Sigmoid colon (tissue), 7 donors: ENCODE data around the gene BAG1. TPM values are rescaled to one million over a fixed set of nuclear protein-coding genes. Genes with fewer than 3 reads are reported as not detected.

Experiments used
- DNase-seq: peaks from one replicate; pipeline ENCODE4 v3.0.0-alpha.2; 2019
- H3K27ac ChIP-seq, 4 donors: fragments of 200-600 bp; sonication (generic); one replicate each; pipeline ENCODE4 v1.5.1; 2016 to 2019; ENCODE audit warnings: mild to moderate bottlenecking in 1 of 4
- H3K27me3 ChIP-seq, 3 donors: fragments of 200-600 bp; sonication (generic); one replicate each; pipeline ENCODE4 v1.5.1; 2019; ENCODE audit warnings: mild to moderate bottlenecking in 1 of 3
- H3K36me3 ChIP-seq, 4 donors: fragments of 200-600 bp; sonication (generic); one replicate each; pipeline ENCODE4 v1.5.1; 2016 to 2019
- H3K4me1 ChIP-seq, 4 donors: fragments of 200-600 bp; sonication (generic); one replicate each; pipeline ENCODE4 v1.5.1; 2017 to 2019
- H3K4me3 ChIP-seq, 4 donors: fragments of 200-600 bp; sonication (generic); one replicate each; pipeline ENCODE4 v1.5.1; 2017 to 2019; ENCODE audit warnings: mild to moderate bottlenecking in 2 of 4, moderate library complexity in 1 of 4
- H3K9me3 ChIP-seq, 4 donors: fragments of 200-600 bp in 3 of 4; sonication (generic) in 3 of 4; one replicate each; pipeline versions ENCODE4 v1.5.1 to v1.6.1; 2013 to 2019
- EP300 ChIP-seq, 4 donors: sonication (generic); formaldehyde crosslinking; IDR thresholded peaks; one replicate each; pipeline ENCODE4 v1.6.1; 2017; ENCODE audit warnings: antibody characterized with exemption in 4 of 4
- POLR2A ChIP-seq, 2 donors: fragments of 450-650 bp; IDR thresholded peaks; one replicate each; pipeline ENCODE4 v1.6.1; 2016; ENCODE audit warnings: antibody characterized with exemption in 2 of 2, mild to moderate bottlenecking in 2 of 2, moderate library complexity in 2 of 2
- POLR2AphosphoS5 ChIP-seq, 4 donors: sonication (generic); formaldehyde crosslinking; IDR thresholded peaks; one replicate each; pipeline ENCODE4 v1.6.1; 2017; ENCODE audit warnings: antibody characterized with exemption in 4 of 4
- WGBS, 2 donors: extraction: QIAGEN DNeasy Blood & Tissue Kit; methylation state at CpG; one replicate each; pipeline ENCODE4 v1.1.7; 2013; 5-methylcytosine and 5-hydroxymethylcytosine counted together
- intact Hi-C: fragments of 100-400 bp; cut with DNase I; formaldehyde crosslinking; loops from one replicate; pipeline ENCODE4 v1.15.1; 2023
- polyA plus RNA-seq, 3 donors: library from polyadenylated mRNA; stranded (reverse); fragments of 200-250 nt; gene quantifications; one replicate each; pipeline ENCODE4 v1.2.3, GENCODE V29; 2013
- total RNA-seq, 4 donors: library from RNA; depleted of rRNA; stranded (reverse); fragments of >200 nt; gene quantifications; one replicate each; pipeline ENCODE4 v1.1.0, GENCODE V29; 2016
- TF ChIP-seq, protein P1 (sequence below), 4 experiments: fragments of 450-650 bp in 3 of 4; fragments of 200-600 bp in 1 of 4; IDR thresholded peaks; one replicate each; pipeline ENCODE4 v1.5.1; 2016 to 2019; ENCODE audit warnings: antibody characterized with exemption in 4 of 4, mild to moderate bottlenecking in 3 of 4, moderate library complexity in 2 of 4
- donor health status: healthy with polysubstance abuse.
- donor health status: Bipolar disorder and iron deficiency.
- donor health status: healthy.

Gene BAG1
- total and polyA plus RNA-seq, 7 donors, result 93.3 to 243 (median 160) TPM

- DNase-seq, result no peak
- 88 to 89% methylated on average over 12 of the region's 12 CpGs for whole genome bisulfite sequencing, 2 donors
- TF ChIP-seq POLR2A (IDR thresholded peaks at IDR 0.05), result no peak
- TF ChIP-seq, protein P1, sequence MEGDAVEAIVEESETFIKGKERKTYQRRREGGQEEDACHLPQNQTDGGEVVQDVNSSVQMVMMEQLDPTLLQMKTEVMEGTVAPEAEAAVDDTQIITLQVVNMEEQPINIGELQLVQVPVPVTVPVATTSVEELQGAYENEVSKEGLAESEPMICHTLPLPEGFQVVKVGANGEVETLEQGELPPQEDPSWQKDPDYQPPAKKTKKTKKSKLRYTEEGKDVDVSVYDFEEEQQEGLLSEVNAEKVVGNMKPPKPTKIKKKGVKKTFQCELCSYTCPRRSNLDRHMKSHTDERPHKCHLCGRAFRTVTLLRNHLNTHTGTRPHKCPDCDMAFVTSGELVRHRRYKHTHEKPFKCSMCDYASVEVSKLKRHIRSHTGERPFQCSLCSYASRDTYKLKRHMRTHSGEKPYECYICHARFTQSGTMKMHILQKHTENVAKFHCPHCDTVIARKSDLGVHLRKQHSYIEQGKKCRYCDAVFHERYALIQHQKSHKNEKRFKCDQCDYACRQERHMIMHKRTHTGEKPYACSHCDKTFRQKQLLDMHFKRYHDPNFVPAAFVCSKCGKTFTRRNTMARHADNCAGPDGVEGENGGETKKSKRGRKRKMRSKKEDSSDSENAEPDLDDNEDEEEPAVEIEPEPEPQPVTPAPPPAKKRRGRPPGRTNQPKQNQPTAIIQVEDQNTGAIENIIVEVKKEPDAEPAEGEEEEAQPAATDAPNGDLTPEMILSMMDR (IDR thresholded peaks at IDR 0.05), result no peak
- no peak for TF ChIP-seq POLR2AphosphoS5 (IDR thresholded peaks at IDR 0.05)
- no peak for TF ChIP-seq EP300 (IDR thresholded peaks at IDR 0.05)
- Histone ChIP-seq H3K4me3 (no peak overlapping the region), H3K9me3 (no peaks in the 10 kb centered on the region), H3K4me1 (peaks cover 0 to 67% (median 63%) of the 10 kb centered on the region in 4 donors), H3K27ac (no peak overlapping the region), H3K36me3 (peaks cover 7 to 68% (median 12%) of the 10 kb centered on the region in 4 donors), H3K27me3 (no peaks in the 10 kb centered on the region)
- intact Hi-C loops, result no loop called here
Measured at GRCh38 chr9:33294670-33295432, 30.3 kb upstream of the BAG1 start.

GRCh38 chr9:33293782-33294181, 29.3 kb upstream of the BAG1 start:
- Histone ChIP-seq H3K9me3 (no peaks in the 10 kb centered on the region), H3K4me1 (peaks cover 0 to 71% (median 66%) of the 10 kb centered on the region in 4 donors), H3K36me3 (peaks cover 7 to 57% (median 12%) of the 10 kb centered on the region in 4 donors), H3K27me3 (no peaks in the 10 kb centered on the region), H3K27ac (no peak overlapping the region), H3K4me3 (no peak overlapping the region)
- no peak for DNase-seq
- TF ChIP-seq EP300 (IDR thresholded peaks at IDR 0.05) (no peak), POLR2AphosphoS5 (IDR thresholded peaks at IDR 0.05) (no peak), POLR2A (IDR thresholded peaks at IDR 0.05) (no peak)
- TF ChIP-seq, protein P1 (IDR thresholded peaks at IDR 0.05), result no peak
- 32 to 72% methylated on average over 2 of the region's 2 CpGs for WGBS, 2 donors
- intact Hi-C loops, result no loop called here

- Histone ChIP-seq H3K27me3 (no peaks in the 10 kb centered on the region), H3K27ac (peak overlapping the region; percentile 95 to 99 (median 96)), H3K4me1 (peaks cover 0 to 55% (median 50%) of the 10 kb centered on the region in 4 donors), H3K36me3 (peaks cover 7 to 38% (median 12%) of the 10 kb centered on the region in 4 donors), H3K4me3 (no peak overlapping the region), H3K9me3 (no peaks in the 10 kb centered on the region)
- TF ChIP-seq POLR2AphosphoS5 (IDR thresholded peaks at IDR 0.05), result no peak
- TF ChIP-seq EP300 (IDR thresholded peaks at IDR 0.05), result no peak
- TF ChIP-seq, protein P1 (IDR thresholded peaks at IDR 0.05), result no peak
- no peak for TF ChIP-seq POLR2A (IDR thresholded peaks at IDR 0.05)
- intact Hi-C loops, result no loop called here
- WGBS, 2 donors, result 76 to 87% methylated on average over 5 of the region's 5 CpGs
- no peak for DNase-seq
Measured at GRCh38 chr9:33291901-33292300, 27.4 kb upstream of the BAG1 start.

GRCh38 chr9:33291031-33291397, 26.5 kb upstream of the BAG1 start:
- peak overlapping the region; percentile 64 to 94 (median 78) for H3K4me3 ChIP-seq
- no peaks in the 10 kb centered on the region for H3K27me3 ChIP-seq
- 6 to 18% methylated on average over 7 of the region's 7 CpGs for WGBS, 2 donors
- H3K27ac ChIP-seq, result peak overlapping the region; percentile 95 to 99 (median 96)
- no peak for DNase-seq
- peaks cover 7 to 29% (median 9%) of the 10 kb centered on the region in 4 donors for H3K36me3 ChIP-seq
- intact Hi-C loops, result no loop called here
- H3K9me3 ChIP-seq, result no peaks in the 10 kb centered on the region
- TF ChIP-seq EP300 (IDR thresholded peaks at IDR 0.05), result no peak
- no peak for TF ChIP-seq POLR2AphosphoS5 (IDR thresholded peaks at IDR 0.05)
- TF ChIP-seq POLR2A (IDR thresholded peaks at IDR 0.05), result no peak
- TF ChIP-seq, protein P1 (IDR thresholded peaks at IDR 0.05), result no peak
- H3K4me1 ChIP-seq, result peaks cover 0 to 49% (median 43%) of the 10 kb centered on the region in 4 donors
